OCI-LY7 (cell line): Measurements from ENCODE around the gene NR2E1.

Experiments used
- CTCF ChIP-seq: fragments of 200-600 bp; sonication (generic); conservative IDR thresholded peaks from 2 replicates; pipeline ENCODE4 v1.5.1; 2014; ENCODE audit warnings: mild to moderate bottlenecking, antibody characterized with exemption, low read length, moderate library complexity, mixed read lengths
- EZH2phosphoT487 ChIP-seq: fragments of 200-600 bp; sonication (generic); IDR thresholded peaks from 2 replicates; pipeline ENCODE4 v1.6.1; 2018; ENCODE audit warnings: low read depth, borderline replicate concordance, mild to moderate bottlenecking, mixed run types, antibody characterized with exemption, low read length, moderate library complexity, mixed read lengths

- peak; percentile 62 for TF ChIP-seq CTCF
- no peak for TF ChIP-seq EZH2phosphoT487
Observed at GRCh38 chr6:108175592-108176279, 9.9 kb downstream of the NR2E1 start.
